ENCODE measurements around the gene SAMD14. TPM values are rescaled to one million over a fixed set of nuclear protein-coding genes. Genes with fewer than 3 reads are reported as not detected.

Gene SAMD14
- total RNA-seq, 2 donors from 2014 or later, result 2.5 to 7.4 TPM

- intact Hi-C loops (cut with DNase I), result no loop called here
Observed at GRCh38 chr17:50072130-50072529, 57.8 kb downstream of the SAMD14 start.

GRCh38 chr17:50071692-50072091 lies 58.3 kb downstream of the SAMD14 start:
- intact Hi-C loops (cut with DNase I), result no loop called here
- no peaks in the 10 kb centered on the region for H3K9me3 ChIP-seq
- 96% methylated on average over 6 of the region's 6 CpGs for WGBS
- H3K4me3 ChIP-seq, result no peak overlapping the region
- H3K27me3 ChIP-seq (replicated peaks; ENCODE audit: insufficient read depth), result no peaks in the 10 kb centered on the region
- TF ChIP-seq POLR2AphosphoS5 (IDR thresholded peaks at IDR 0.05) (no peak), POLR2A (IDR thresholded peaks at IDR 0.05) (no peak), CTCF (IDR thresholded peaks at IDR 0.05) (no peak)
- DNase-seq (ENCODE audit: low spot score), result no peak
- H3K4me1 ChIP-seq (replicated peaks), result no peaks in the 10 kb centered on the region
- no peak overlapping the region for H3K27ac ChIP-seq
- H3K36me3 ChIP-seq, result peaks cover 6% of the 10 kb centered on the region in 2 donors

More at GRCh38 chr17:50072130-50072529, 57.8 kb downstream of the SAMD14 start:
- Histone ChIP-seq H3K9me3 (no peaks in the 10 kb centered on the region), H3K36me3 (peaks cover 8 to 10% of the 10 kb centered on the region in 2 donors), H3K27me3 (replicated peaks; ENCODE audit: insufficient read depth) (no peaks in the 10 kb centered on the region), H3K27ac (no peak overlapping the region), H3K4me3 (no peak overlapping the region), H3K4me1 (replicated peaks) (no peaks in the 10 kb centered on the region)
- 92% methylated on average over 3 of the region's 3 CpGs for whole genome bisulfite sequencing
- TF ChIP-seq POLR2AphosphoS5 (IDR thresholded peaks at IDR 0.05), result no peak
- TF ChIP-seq CTCF (IDR thresholded peaks at IDR 0.05), result no peak
- no peak for TF ChIP-seq POLR2A (IDR thresholded peaks at IDR 0.05)
- DNase-seq (ENCODE audit: low spot score), result no peak

GRCh38 chr17:50070908-50071680 lies 58.9 kb downstream of the SAMD14 start:
- 84% methylated on average over 16 of the region's 16 CpGs for WGBS
- Histone ChIP-seq H3K36me3 (peaks cover 6% of the 10 kb centered on the region in 2 donors), H3K27me3 (replicated peaks; ENCODE audit: insufficient read depth) (no peaks in the 10 kb centered on the region), H3K4me3 (no peak overlapping the region), H3K9me3 (no peaks in the 10 kb centered on the region), H3K4me1 (replicated peaks) (no peaks in the 10 kb centered on the region), H3K27ac (no peak overlapping the region)
- DNase-seq (ENCODE audit: low spot score), result no peak
- TF ChIP-seq POLR2AphosphoS5 (IDR thresholded peaks at IDR 0.05) (no peak), POLR2A (IDR thresholded peaks at IDR 0.05) (no peak), CTCF (IDR thresholded peaks at IDR 0.05) (no peak)
- intact Hi-C loops (cut with DNase I), result no loop called here

- H3K4me3 ChIP-seq, result no peak overlapping the region
- H3K9me3 ChIP-seq, result no peaks in the 10 kb centered on the region
- H3K36me3 ChIP-seq, result no peaks in the 10 kb centered on the region
- intact Hi-C loops (cut with DNase I), result no loop called here
- H3K27me3 ChIP-seq (replicated peaks; ENCODE audit: insufficient read depth), result no peaks in the 10 kb centered on the region
- WGBS, result 91% methylated on average over 13 of the region's 13 CpGs
- H3K27ac ChIP-seq, result no peak overlapping the region
- no peaks in the 10 kb centered on the region for H3K4me1 ChIP-seq (replicated peaks)
- no peak for DNase-seq (ENCODE audit: low spot score)
- TF ChIP-seq CTCF (IDR thresholded peaks at IDR 0.05) (no peak), POLR2A (IDR thresholded peaks at IDR 0.05) (no peak), POLR2AphosphoS5 (IDR thresholded peaks at IDR 0.05) (no peak)
Observed at GRCh38 chr17:50067996-50068395, 62.0 kb downstream of the SAMD14 start.

- no peak for TF ChIP-seq CTCF (IDR thresholded peaks at IDR 0.05)
- no peak for TF ChIP-seq POLR2A (IDR thresholded peaks at IDR 0.05)
- TF ChIP-seq POLR2AphosphoS5 (IDR thresholded peaks at IDR 0.05), result no peak
- no peak overlapping the region for H3K27ac ChIP-seq
- no peak overlapping the region for H3K4me3 ChIP-seq
- no peak for DNase-seq (ENCODE audit: low spot score)
- H3K9me3 ChIP-seq, result no peaks in the 10 kb centered on the region
- WGBS, result 95% methylated on average over 2 of the region's 2 CpGs
- no peaks in the 10 kb centered on the region for H3K4me1 ChIP-seq (replicated peaks)
- H3K36me3 ChIP-seq, result no peaks in the 10 kb centered on the region
- intact Hi-C loops (cut with DNase I), result no loop called here
- H3K27me3 ChIP-seq (replicated peaks; ENCODE audit: insufficient read depth), result no peaks in the 10 kb centered on the region
Observed at GRCh38 chr17:50066995-50067394, 63.0 kb downstream of the SAMD14 start.
